Tibial nerve (tissue), 4 donors: ENCODE data around the gene GSC2. TPM values are rescaled to one million over a fixed set of nuclear protein-coding genes. Genes with fewer than 3 reads are reported as not detected.

ENCODE experiments used
- DNase-seq, 2 donors: peaks; one replicate each; pipeline ENCODE4 v3.0.0-alpha.2; 2019; ENCODE audit warnings: low spot score in 2 of 2
- H3K27ac ChIP-seq, 4 donors: fragments of 200-600 bp; sonication (generic) in 3 of 4; one replicate each; pipeline ENCODE4 v1.5.1; 2017 to 2019; ENCODE audit warnings: mild to moderate bottlenecking in 1 of 4
- H3K27me3 ChIP-seq, 2 donors: fragments of 200-600 bp; sonication (generic) in 1 of 2; one replicate each; pipeline versions ENCODE4 v1.5.1 to v1.6.0; 2017 to 2019
- H3K36me3 ChIP-seq, 3 donors: fragments of 200-600 bp; sonication (generic); one replicate each; pipeline ENCODE4 v1.5.1; 2018 to 2019
- H3K4me1 ChIP-seq, 4 donors: fragments of 200-600 bp; sonication (generic) in 3 of 4; one replicate each; pipeline ENCODE4 v1.5.1; 2017 to 2019
- H3K4me3 ChIP-seq, 4 donors: fragments of 200-600 bp; sonication (generic) in 3 of 4; one replicate each; pipeline ENCODE4 v1.5.1; 2017 to 2019; ENCODE audit warnings: mild to moderate bottlenecking in 1 of 4, moderate library complexity in 1 of 4
- H3K9me3 ChIP-seq, 4 donors: fragments of 200-600 bp; sonication (generic) in 3 of 4; one replicate each; pipeline ENCODE4 v1.5.1; 2017 to 2019
- EP300 ChIP-seq, 2 donors: sonication (generic); formaldehyde crosslinking; IDR thresholded peaks; one replicate each; pipeline ENCODE4 v1.6.1; 2017; ENCODE audit warnings: antibody characterized with exemption in 2 of 2, mild to moderate bottlenecking in 1 of 2
- POLR2A ChIP-seq, 2 donors: fragments of 450-650 bp; IDR thresholded peaks; one replicate each; pipeline ENCODE4 v1.6.1; 2017; ENCODE audit warnings: antibody characterized with exemption in 2 of 2, mild to moderate bottlenecking in 2 of 2, moderate library complexity in 2 of 2
- WGBS, 2 donors: methylation state at CpG; one replicate each; pipeline ENCODE4 v1.1.5; 2018; 5-methylcytosine and 5-hydroxymethylcytosine counted together
- total RNA-seq, 4 donors: library from RNA; depleted of rRNA; stranded (reverse); fragments of >200 nt; gene quantifications; one replicate each; pipeline ENCODE4 v1.1.0, GENCODE V29; 2016
- TF ChIP-seq, protein P1 (sequence below), 5 experiments: fragments of 200-600 bp in 3 of 5; fragments of 450-650 bp in 2 of 5; sonication (generic) in 3 of 5; IDR thresholded peaks; one replicate each; pipeline ENCODE4 v1.5.1; 2016 to 2019; ENCODE audit warnings: antibody characterized with exemption in 5 of 5, mild to moderate bottlenecking in 3 of 5, moderate library complexity in 2 of 5

The GSC2 gene
- total RNA-seq, 4 donors from 2014 or later: not detected

DNA sequence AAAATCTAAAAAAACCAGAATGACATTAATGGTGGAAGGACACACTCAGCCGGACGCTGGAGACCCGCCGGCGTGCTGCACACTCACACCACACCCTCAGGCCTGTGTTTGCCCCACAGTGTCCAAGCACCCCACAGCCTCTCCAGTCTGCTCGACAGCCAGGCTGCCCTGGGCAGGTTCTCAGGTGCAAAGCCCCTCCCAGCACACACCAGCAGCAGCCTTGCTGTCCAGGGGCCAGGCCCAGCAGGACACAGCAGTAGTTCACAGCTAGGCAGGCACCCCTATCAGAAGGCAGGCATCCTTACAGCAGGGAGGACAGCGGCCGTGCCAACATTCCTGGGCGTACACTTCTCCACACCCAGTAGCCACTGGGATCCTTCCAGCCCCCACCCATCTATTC lies 30.1 kb upstream of the GSC2 start:
- Histone ChIP-seq H3K4me3 (no peak overlapping the region), H3K27ac (no peak overlapping the region), H3K36me3 (peaks cover 0 to 15% (median 0%) of the 10 kb centered on the region in 3 donors), H3K4me1 (peaks cover 0 to 43% (median 16%) of the 10 kb centered on the region in 4 donors), H3K27me3 (no peaks in the 10 kb centered on the region), H3K9me3 (no peaks in the 10 kb centered on the region)
- 72 to 88% methylated on average over 9 of the region's 9 CpGs for WGBS, 2 donors
- no peak for DNase-seq
- TF ChIP-seq, protein P1, sequence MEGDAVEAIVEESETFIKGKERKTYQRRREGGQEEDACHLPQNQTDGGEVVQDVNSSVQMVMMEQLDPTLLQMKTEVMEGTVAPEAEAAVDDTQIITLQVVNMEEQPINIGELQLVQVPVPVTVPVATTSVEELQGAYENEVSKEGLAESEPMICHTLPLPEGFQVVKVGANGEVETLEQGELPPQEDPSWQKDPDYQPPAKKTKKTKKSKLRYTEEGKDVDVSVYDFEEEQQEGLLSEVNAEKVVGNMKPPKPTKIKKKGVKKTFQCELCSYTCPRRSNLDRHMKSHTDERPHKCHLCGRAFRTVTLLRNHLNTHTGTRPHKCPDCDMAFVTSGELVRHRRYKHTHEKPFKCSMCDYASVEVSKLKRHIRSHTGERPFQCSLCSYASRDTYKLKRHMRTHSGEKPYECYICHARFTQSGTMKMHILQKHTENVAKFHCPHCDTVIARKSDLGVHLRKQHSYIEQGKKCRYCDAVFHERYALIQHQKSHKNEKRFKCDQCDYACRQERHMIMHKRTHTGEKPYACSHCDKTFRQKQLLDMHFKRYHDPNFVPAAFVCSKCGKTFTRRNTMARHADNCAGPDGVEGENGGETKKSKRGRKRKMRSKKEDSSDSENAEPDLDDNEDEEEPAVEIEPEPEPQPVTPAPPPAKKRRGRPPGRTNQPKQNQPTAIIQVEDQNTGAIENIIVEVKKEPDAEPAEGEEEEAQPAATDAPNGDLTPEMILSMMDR (IDR thresholded peaks at IDR 0.05): no peak
- TF ChIP-seq EP300 (IDR thresholded peaks at IDR 0.05) (no peak), POLR2A (IDR thresholded peaks at IDR 0.05) (no peak)

DNA sequence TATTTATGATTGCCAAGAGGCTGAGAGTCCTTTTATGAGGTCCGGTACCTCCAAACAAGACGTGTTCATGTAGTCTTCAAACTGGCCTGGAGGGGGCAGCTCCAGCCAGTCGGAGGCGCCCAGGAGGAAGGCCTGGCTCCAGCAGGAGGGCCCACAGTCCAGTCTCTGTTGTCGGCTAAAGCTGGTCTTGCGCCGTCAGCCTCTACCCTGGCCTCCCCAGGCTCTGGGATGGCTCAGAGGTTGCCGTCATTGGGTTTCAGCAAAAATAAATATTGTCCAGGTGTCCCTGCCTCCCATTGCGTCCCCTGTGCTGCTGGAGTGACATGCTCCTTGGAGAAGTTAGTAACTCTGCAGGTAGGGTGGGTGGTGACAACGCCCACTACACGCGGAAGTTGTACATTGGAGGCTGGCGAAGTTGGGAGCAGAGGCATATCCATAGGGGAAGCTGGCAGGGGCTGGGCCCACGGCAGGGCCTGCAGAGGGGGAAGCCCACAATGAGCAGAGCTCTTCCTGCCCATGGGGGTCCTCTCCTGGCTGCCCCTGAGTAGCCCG lies 29.5 kb upstream of the GSC2 start:
- 37 to 44% methylated on average over 12 to 14 of the region's 15 CpGs for WGBS, 2 donors
- peak overlapping the region; percentile 56 to 99 (median 75) for H3K4me3 ChIP-seq
- peaks cover 0 to 19% (median 0%) of the 10 kb centered on the region in 3 donors for H3K36me3 ChIP-seq
- peaks cover 0 to 45% (median 19%) of the 10 kb centered on the region in 4 donors for H3K4me1 ChIP-seq
- no peak for TF ChIP-seq EP300 (IDR thresholded peaks at IDR 0.05)
- TF ChIP-seq, protein P1 (IDR thresholded peaks at IDR 0.05): peak; percentile 60 to 76 (median 75)
- peak; percentile 55 to 64 for DNase-seq
- H3K27ac ChIP-seq: peak overlapping the region; percentile 76 to 96 (median 89)
- no peaks in the 10 kb centered on the region for H3K27me3 ChIP-seq
- no peaks in the 10 kb centered on the region for H3K9me3 ChIP-seq

DNA sequence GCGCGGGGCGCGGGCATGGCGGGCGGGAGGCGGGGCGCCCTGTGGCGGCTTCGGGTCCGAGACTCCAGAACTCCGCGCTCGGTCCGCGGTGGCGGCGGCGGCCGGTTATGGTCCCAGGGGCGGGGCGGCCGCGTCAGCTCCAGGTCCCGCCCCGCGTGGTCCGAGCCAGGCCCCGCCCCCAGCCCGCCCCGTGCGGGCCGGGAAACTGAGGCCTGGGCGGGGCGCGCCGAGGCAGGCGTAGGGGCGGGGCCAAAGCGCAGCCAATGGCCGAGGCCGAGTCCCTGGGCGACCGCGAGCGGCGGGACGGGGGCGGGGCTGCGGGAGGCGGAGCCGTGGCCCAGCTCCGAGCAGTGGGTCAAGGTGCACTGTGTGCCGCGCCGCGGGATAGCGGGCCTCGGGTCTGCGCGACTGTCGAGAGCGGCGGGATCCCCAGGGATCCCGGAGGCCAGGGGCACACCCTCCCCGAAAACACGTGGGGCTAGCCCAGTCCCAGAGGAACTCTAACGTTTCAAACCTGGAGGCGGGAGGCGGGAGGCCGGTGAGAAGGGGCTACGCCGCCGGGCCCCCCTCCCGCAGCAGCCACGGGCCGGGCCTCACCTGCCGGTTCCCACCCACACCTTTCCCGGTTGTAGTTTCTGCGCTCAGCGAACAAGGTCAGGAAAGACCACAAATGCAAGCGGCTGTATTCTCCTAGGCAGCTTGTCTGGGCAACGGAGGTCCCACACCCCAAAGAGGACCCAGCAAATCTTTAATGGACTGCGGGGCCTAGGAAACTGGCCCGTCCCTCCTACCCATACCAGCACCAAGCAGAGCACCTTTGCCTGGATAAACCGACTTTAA lies 28.8 kb upstream of the GSC2 start, which contains the start of gene SLC25A1:
TSS of gene SLC25A1 (minus strand) at position 80 of the 840 bp plus-strand sequence. CDS start at position 17, 63 bp downstream.
- Histone ChIP-seq H3K4me1 (peaks cover 0 to 52% (median 24%) of the 10 kb centered on the region in 4 donors), H3K36me3 (peaks cover 0 to 22% (median 0%) of the 10 kb centered on the region in 3 donors), H3K9me3 (no peaks in the 10 kb centered on the region), H3K4me3 (peak within 1 kb of the TSS; percentile 56 to 99 (median 76)), H3K27ac (peak within 1 kb of the TSS; percentile 76 to 96 (median 89)), H3K27me3 (no peaks in the 10 kb centered on the region)
- 1 to 2% methylated on average over 28 to 32 of the region's 86 CpGs for WGBS, 2 donors
- TF ChIP-seq EP300 (IDR thresholded peaks at IDR 0.05): peak in 1 of 2 donors; percentile 48
- TF ChIP-seq, protein P1 (IDR thresholded peaks at IDR 0.05): peak in 1 of 5 experiments; percentile 33
- TF ChIP-seq POLR2A (IDR thresholded peaks at IDR 0.05): peak; percentile 67 to 93
- DNase-seq: peak; percentile 85 to 88

DNA sequence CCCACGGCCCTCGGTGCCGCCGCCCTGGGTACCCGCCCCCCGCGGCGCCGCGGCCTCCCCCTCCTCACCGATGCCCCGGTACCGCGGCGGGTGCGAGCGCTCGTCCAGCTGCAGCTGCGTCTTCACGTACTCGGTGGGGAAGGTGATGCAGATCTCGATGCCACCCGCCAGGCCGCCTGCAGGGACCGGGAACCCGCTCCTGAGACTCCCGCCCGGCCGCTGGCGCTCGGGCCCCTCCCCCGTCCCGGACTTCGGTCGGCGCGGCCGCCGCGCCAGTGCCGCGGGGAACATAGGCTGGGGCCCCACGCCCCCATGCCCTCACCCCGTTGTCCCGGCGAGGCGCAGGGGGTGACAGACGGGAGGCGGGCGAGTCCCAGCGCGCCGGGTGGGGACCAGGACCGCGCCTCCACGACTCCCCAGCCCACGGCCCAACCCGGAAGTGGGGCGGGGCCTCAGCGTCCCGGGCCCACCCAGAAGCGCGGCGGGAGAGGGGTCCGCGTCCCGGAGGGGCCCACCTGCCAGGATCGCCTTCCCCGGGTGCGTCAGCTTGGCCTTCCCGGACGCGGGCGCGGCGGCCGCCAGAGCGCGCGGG lies 28.1 kb upstream of the GSC2 start:
- Histone ChIP-seq H3K27me3 (no peaks in the 10 kb centered on the region), H3K4me3 (peak overlapping the region; percentile 56 to 99 (median 76)), H3K9me3 (no peaks in the 10 kb centered on the region), H3K27ac (peak overlapping the region; percentile 76 to 96 (median 89)), H3K4me1 (peaks cover 0 to 59% (median 28%) of the 10 kb centered on the region in 4 donors), H3K36me3 (peaks cover 0 to 19% (median 0%) of the 10 kb centered on the region in 3 donors)
- no peak for DNase-seq
- TF ChIP-seq POLR2A (IDR thresholded peaks at IDR 0.05) (no peak), EP300 (IDR thresholded peaks at IDR 0.05) (no peak)
- TF ChIP-seq, protein P1 (IDR thresholded peaks at IDR 0.05): no peak
- WGBS, 2 donors: 0% methylated on average over 4 of the region's 80 CpGs; no CpG with 5 or more reads in 1 of the 2 donors
